ENCODE data around the gene PRKCZ.

DNA sequence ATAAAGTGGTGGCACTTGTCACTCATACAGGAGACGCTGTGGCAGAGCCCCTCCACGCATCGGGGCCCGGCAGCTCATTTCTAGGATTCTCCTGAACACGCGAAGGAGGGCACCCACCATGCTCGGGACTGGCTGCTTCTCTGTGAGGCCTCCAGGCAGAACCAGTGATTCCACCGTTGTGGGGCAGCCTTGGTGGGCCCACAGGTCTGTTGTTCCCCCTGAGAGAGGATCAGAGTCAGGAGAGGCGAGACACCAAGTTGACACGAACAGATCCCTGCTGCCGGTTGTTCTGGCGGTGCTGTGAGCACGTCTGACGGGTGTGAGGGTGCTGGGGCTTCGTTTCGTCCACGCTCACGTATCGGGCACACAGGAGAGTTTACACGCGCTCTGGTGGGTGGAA lies 26.6 kb downstream of the PRKCZ start:
- TF ChIP-seq SUZ12 (IDR thresholded peaks at IDR 0.05; ENCODE audit: extremely low read depth, insufficient read depth, insufficient read length): no peak
- TF ChIP-seq ZNF274 (IDR thresholded peaks at IDR 0.05; ENCODE audit: low read depth, low read length): no peak

All from NT2/D1 (cell line).